ENCODE measurements around the gene XPNPEP1.

- TF ChIP-seq POLR2A (IDR thresholded peaks at IDR 0.05; ENCODE audit: low read depth, low read length): no peak
- TF ChIP-seq, protein P1, sequence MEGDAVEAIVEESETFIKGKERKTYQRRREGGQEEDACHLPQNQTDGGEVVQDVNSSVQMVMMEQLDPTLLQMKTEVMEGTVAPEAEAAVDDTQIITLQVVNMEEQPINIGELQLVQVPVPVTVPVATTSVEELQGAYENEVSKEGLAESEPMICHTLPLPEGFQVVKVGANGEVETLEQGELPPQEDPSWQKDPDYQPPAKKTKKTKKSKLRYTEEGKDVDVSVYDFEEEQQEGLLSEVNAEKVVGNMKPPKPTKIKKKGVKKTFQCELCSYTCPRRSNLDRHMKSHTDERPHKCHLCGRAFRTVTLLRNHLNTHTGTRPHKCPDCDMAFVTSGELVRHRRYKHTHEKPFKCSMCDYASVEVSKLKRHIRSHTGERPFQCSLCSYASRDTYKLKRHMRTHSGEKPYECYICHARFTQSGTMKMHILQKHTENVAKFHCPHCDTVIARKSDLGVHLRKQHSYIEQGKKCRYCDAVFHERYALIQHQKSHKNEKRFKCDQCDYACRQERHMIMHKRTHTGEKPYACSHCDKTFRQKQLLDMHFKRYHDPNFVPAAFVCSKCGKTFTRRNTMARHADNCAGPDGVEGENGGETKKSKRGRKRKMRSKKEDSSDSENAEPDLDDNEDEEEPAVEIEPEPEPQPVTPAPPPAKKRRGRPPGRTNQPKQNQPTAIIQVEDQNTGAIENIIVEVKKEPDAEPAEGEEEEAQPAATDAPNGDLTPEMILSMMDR (conservative IDR thresholded peaks at IDR 0.05; ENCODE audit: low read depth, low read length): no peak
- TF ChIP-seq RFX5 (IDR thresholded peaks at IDR 0.05; ENCODE audit: low read depth, low read length): no peak
- TF ChIP-seq MAFK (IDR thresholded peaks at IDR 0.05; ENCODE audit: low read depth, low read length): no peak
- no peak for TF ChIP-seq MXI1 (IDR thresholded peaks at IDR 0.05; ENCODE audit: borderline replicate concordance, low read depth, low read length)
- no peak for TF ChIP-seq BHLHE40 (IDR thresholded peaks at IDR 0.05; ENCODE audit: low read depth, low read length)
- TF ChIP-seq MAZ (IDR thresholded peaks at IDR 0.05; ENCODE audit: borderline replicate concordance, low read depth, low read length): no peak
- TF ChIP-seq, protein P2, sequence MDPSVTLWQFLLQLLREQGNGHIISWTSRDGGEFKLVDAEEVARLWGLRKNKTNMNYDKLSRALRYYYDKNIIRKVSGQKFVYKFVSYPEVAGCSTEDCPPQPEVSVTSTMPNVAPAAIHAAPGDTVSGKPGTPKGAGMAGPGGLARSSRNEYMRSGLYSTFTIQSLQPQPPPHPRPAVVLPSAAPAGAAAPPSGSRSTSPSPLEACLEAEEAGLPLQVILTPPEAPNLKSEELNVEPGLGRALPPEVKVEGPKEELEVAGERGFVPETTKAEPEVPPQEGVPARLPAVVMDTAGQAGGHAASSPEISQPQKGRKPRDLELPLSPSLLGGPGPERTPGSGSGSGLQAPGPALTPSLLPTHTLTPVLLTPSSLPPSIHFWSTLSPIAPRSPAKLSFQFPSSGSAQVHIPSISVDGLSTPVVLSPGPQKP (IDR thresholded peaks at IDR 0.05; ENCODE audit: borderline replicate concordance, low read depth, low read length): no peak
Measured at GRCh38 chr10:109963439-109963838, 40.1 kb upstream of the XPNPEP1 start.

Measured in IMR-90 (cell line).